T-helper 17 cell (primary cell): Measurements from ENCODE around the gene MYL2. TPM values are rescaled to one million over a fixed set of nuclear protein-coding genes. Genes with fewer than 3 reads are reported as not detected.

Experiments
- ATAC-seq: fragments of 150-1000 bp; cut with Tn5 transposase; 2 replicates; pipeline ENCODE4 v1.10.0; 2021; ENCODE audit warnings: mild to moderate bottlenecking, moderate library complexity
- DNase-seq, 3 donors: peaks; one replicate each; pipeline versions ENCODE4 v3.0.0 to v3.0.0-alpha.2; 2020 to 2021
- H3K9me3 ChIP-seq: one replicate; pipeline ENCODE4 v1.7.0; 2013; ENCODE audit warnings: low read length, mild to moderate bottlenecking; ENCODE audit not compliant: control insufficient read depth, poor library complexity, severe bottlenecking
- H3K27ac Mint-ChIP-seq: one replicate; pipeline ENCODE4 v1.8.0; 2022; ENCODE audit warnings: mild to moderate bottlenecking, moderate library complexity, mixed read lengths
- H3K27me3 Mint-ChIP-seq: one replicate; pipeline ENCODE4 v1.8.0; 2022; ENCODE audit warnings: mixed read lengths
- H3K36me3 Mint-ChIP-seq: one replicate; pipeline ENCODE4 v1.8.0; 2022; ENCODE audit warnings: low read depth, mixed read lengths
- H3K4me1 Mint-ChIP-seq: one replicate; pipeline ENCODE4 v1.8.0; 2022; ENCODE audit warnings: mild to moderate bottlenecking, mixed read lengths
- H3K4me3 Mint-ChIP-seq: one replicate; pipeline ENCODE4 v1.8.0; 2022; ENCODE audit warnings: mild to moderate bottlenecking, moderate library complexity, mixed read lengths
- total RNA-seq, 4 donors: library from RNA in 2 of 4; stranded (reverse) in 2 of 4; gene quantifications; one replicate each; pipeline ENCODE4 v1.2.3 and lab custom pipeline; 2022 to 2026

Gene MYL2
- total RNA-seq, 2 donors from 2014 or later: not detected

DNA sequence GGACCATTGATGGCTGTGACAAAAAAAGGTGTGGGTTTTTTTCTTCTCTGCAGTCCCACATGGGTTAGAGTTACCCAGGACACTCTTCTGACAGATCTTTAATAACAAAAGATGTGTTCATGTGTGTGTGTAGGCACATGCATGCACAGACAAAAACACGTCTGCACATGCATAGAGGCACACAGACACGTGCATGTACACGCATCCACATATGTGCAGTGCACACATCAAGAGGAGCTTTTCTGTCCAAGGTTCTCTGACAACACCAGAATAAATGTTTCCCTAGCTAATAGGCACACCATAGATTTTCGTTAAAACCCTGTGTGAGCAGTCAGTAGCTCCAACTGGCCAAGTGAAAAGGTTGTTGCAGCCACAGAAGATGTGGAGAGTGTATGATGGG lies 2.8 kb upstream of the MYL2 start:
- DNase-seq: no peak
- ATAC-seq: no peak
- peaks cover 2% of the 10 kb centered on the region for H3K36me3 Mint-ChIP-seq
- H3K27me3 Mint-ChIP-seq: peaks cover 53% of the 10 kb centered on the region
- peaks cover 3% of the 10 kb centered on the region for H3K4me1 Mint-ChIP-seq
- H3K27ac Mint-ChIP-seq: no peak overlapping the region
- no peaks in the 10 kb centered on the region for H3K9me3 ChIP-seq
- H3K4me3 Mint-ChIP-seq: no peak overlapping the region

DNA sequence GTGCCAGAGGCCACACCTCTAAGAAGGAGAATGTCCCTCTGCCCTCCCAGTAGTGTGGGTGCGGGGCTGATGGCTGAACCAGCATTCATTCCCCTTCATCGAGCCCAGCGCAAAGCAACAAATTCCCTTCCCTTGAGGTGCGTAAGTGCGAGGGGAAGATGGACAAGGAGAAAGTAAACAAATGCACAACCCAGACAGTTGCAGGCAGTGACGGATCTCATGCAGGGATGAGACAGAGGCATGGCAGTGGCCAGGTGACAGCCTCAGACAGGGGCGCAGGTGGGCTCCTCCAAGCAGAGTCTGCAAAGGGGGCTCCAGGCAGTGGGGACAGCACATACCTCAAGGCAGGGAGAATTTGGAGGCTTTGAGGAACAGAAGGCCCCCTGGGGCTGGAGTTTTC lies 2.3 kb upstream of the MYL2 start:
- ATAC-seq (no peak), DNase-seq (no peak)
- Mint-ChIP-seq H3K36me3 (peaks cover 2% of the 10 kb centered on the region), H3K27ac (no peak overlapping the region), H3K4me1 (peaks cover 2% of the 10 kb centered on the region), H3K27me3 (peaks cover 53% of the 10 kb centered on the region), H3K4me3 (no peak overlapping the region)
- H3K9me3 ChIP-seq: no peaks in the 10 kb centered on the region

DNA sequence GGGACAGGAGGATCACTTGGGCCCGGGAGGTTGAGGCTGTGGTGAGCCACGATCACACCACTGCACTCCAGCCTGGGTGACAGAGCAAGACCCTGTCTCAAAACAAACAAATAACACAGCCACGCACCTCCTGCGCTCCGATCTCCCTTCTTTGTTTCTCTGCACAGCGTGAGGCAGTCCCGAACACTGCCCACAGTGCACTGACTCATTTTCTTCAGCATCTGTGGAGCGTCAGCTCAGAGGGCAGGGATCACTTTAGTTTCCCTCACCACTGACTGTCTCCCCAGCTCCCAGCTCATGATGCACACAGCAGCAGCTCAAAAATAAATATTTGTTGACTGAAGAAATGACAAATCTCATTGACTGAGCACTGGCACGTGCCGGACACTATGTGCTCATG lies 883 bp upstream of the MYL2 start:
- Mint-ChIP-seq H3K36me3 (peaks cover 2% of the 10 kb centered on the region), H3K27ac (no peak overlapping the region), H3K4me1 (no peaks in the 10 kb centered on the region), H3K4me3 (no peak overlapping the region), H3K27me3 (peaks cover 54% of the 10 kb centered on the region)
- DNase-seq: no peak
- H3K9me3 ChIP-seq: no peaks in the 10 kb centered on the region
- ATAC-seq: no peak

DNA sequence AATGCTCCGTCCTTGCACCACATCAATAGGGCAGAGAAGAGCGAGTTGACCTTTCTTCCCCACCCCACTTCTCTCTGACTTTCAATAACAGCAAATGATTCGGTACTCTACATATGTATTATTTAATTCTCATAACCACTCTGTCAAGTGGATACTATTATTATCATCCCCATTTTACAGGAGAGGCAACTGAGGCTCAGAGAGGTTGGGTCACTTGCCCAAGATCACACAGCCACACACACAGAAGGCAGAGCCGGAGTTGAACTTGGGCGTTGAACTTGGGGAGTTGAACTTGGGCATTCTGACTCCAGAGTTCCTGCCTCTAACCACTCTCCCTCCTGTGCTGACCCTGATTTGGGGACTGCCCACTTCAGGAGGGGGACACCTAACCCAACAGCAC lies 659 bp downstream of the MYL2 start:
- H3K4me1 Mint-ChIP-seq: no peaks in the 10 kb centered on the region
- H3K4me3 Mint-ChIP-seq: no peak overlapping the region
- H3K9me3 ChIP-seq: no peaks in the 10 kb centered on the region
- no peak for DNase-seq
- peaks cover 51% of the 10 kb centered on the region for H3K27me3 Mint-ChIP-seq
- no peak for ATAC-seq
- no peak overlapping the region for H3K27ac Mint-ChIP-seq
- H3K36me3 Mint-ChIP-seq: no peaks in the 10 kb centered on the region

DNA sequence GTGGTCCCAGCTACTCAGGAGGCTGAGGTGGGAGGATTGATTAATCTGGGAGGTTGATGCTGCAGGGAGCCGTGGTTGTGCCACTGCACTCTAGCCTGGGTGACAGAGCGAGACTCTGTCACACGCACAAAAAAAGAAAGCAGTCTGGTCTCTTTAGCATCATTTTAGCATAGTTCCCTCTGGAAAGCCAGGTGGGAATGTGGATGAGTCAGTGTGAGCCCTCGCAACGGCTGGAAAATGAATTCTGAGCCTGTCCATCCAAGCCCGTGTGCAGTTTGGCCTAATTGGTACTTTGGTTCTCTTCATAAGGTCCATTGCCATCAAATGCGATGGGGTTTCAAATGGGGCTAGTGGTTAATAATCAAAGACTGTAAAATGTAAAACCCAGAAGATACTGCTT lies 2.4 kb downstream of the MYL2 start:
- Mint-ChIP-seq H3K36me3 (no peaks in the 10 kb centered on the region), H3K27ac (no peak overlapping the region), H3K27me3 (peaks cover 51% of the 10 kb centered on the region), H3K4me3 (no peak overlapping the region), H3K4me1 (no peaks in the 10 kb centered on the region)
- no peaks in the 10 kb centered on the region for H3K9me3 ChIP-seq
- no peak for DNase-seq
- no peak for ATAC-seq

DNA sequence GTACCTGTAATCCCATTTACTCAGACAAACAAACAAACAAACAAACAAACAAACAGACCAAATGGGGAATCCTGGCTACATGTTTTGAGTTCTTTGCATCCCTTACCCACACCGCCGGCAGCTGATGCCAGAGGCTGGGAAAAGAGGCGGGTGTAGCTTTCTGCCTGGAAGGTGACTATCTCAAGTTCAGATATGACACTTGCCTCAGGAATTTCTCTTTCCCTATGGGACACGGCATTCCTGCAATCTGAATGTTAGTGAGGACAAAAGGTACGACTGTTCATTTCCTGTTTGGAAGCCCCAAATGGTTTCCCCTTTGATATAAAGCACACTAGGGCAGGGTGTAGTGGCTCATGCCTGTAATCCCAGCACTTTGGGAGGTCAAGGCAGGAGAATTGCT lies 2.9 kb downstream of the MYL2 start:
- H3K27ac Mint-ChIP-seq: no peak overlapping the region
- no peaks in the 10 kb centered on the region for H3K36me3 Mint-ChIP-seq
- DNase-seq: no peak
- H3K4me1 Mint-ChIP-seq: no peaks in the 10 kb centered on the region
- ATAC-seq: no peak
- H3K27me3 Mint-ChIP-seq: peaks cover 48% of the 10 kb centered on the region
- H3K4me3 Mint-ChIP-seq: no peak overlapping the region
- H3K9me3 ChIP-seq: no peaks in the 10 kb centered on the region

DNA sequence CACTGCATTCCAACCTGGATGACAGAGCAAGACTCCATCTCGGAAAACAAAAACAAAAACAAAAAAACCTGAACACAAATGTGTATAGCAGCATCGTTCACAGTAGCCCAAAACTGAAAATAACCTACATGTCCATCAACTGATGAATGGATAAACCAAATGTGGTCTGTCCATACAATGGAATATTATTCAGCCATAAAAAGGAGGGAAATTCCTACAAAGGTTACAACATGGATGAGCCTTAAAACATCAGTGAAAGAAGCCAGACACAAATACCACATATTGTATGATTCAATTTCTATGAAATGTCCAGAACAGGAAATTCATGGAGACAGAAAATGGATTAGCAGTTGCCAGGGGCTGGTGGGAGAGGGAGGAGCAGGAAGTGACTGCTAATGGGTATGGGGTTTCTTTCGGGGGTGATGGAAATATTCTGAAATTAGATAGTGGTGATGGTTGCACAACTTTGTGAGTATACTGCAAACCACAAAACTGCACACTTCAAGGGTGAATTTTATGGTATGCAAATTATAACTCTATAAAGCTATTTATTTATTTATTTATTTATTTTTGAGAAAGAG lies 4.0 kb downstream of the MYL2 start:
- H3K9me3 ChIP-seq: no peaks in the 10 kb centered on the region
- DNase-seq: no peak
- H3K36me3 Mint-ChIP-seq: no peaks in the 10 kb centered on the region
- ATAC-seq: no peak
- no peak overlapping the region for H3K4me3 Mint-ChIP-seq
- peaks cover 42% of the 10 kb centered on the region for H3K27me3 Mint-ChIP-seq
- no peak overlapping the region for H3K27ac Mint-ChIP-seq
- no peaks in the 10 kb centered on the region for H3K4me1 Mint-ChIP-seq

DNA sequence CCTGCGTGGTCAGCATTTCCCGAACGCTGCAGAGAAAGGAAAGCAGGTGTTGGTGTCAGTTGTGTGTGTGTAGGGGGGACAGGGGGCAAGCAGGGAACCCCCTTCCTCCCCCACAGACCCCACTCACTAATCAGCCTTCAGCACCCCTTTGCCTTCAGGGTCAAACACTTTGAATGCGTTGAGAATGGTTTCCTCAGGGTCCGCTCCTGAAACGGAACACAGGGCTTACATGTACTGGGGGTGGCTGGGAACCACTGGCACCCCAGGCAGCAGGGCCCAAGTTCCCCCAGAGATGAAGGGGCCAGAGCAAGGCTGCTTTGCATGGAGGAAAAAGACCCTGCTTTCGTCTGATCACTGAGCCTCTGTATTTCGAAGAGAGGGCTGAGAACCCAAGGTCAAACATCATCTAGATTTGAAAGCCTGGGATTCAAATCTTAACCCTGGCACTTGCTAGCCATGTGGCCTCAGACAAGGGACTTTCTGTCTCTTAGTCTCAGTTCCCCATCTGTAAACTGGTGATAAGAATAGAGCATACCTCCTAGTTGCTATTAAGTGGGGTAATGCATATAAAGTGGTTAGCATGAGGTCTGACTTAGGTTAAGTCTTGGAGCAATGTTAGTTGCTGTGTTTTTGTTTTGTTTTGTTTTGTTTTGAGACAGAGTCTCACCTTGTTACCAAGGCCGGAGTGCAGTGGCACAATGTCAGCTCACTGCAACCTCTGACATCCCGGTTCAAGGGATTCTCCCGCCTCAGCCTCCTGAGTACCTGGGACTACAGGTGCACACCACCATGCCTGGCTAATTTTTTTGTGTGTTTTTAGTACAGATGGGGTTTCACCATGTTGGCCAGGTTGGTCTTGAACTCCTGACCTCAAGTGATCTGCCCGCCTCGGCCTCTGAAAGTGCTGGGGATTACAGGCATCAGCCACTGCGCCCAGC lies 7.0 kb downstream of the MYL2 start:
- no peaks in the 10 kb centered on the region for H3K9me3 ChIP-seq
- Mint-ChIP-seq H3K27ac (no peak overlapping the region), H3K4me3 (no peak overlapping the region), H3K36me3 (no peaks in the 10 kb centered on the region), H3K27me3 (peaks cover 31% of the 10 kb centered on the region), H3K4me1 (no peaks in the 10 kb centered on the region)
- ATAC-seq (peak; percentile 86), DNase-seq (no peak)

DNA sequence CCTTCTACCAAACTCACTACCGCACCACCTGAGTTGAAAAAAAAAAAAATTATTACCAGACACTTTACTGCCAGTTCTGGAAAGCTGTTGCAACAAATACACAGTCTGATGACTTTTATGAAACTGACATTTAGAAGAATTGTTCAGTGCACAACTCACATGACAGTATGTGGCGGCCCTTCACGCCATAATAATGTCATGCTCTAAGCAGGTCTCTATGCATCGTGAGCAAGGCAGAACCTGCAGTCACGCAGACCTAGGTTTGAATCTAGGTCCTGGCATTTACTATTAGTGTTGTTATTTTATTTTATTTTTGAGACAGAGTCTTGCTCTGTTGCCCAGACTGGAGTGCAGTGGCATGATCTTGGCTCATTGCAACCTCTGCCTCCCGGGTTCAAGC lies 8.1 kb downstream of the MYL2 start:
- H3K27ac Mint-ChIP-seq: no peak overlapping the region
- H3K9me3 ChIP-seq: no peaks in the 10 kb centered on the region
- H3K4me1 Mint-ChIP-seq: peaks cover 5% of the 10 kb centered on the region
- H3K4me3 Mint-ChIP-seq: no peak overlapping the region
- peaks cover 6% of the 10 kb centered on the region for H3K36me3 Mint-ChIP-seq
- DNase-seq: no peak
- no peak for ATAC-seq
- peaks cover 37% of the 10 kb centered on the region for H3K27me3 Mint-ChIP-seq

DNA sequence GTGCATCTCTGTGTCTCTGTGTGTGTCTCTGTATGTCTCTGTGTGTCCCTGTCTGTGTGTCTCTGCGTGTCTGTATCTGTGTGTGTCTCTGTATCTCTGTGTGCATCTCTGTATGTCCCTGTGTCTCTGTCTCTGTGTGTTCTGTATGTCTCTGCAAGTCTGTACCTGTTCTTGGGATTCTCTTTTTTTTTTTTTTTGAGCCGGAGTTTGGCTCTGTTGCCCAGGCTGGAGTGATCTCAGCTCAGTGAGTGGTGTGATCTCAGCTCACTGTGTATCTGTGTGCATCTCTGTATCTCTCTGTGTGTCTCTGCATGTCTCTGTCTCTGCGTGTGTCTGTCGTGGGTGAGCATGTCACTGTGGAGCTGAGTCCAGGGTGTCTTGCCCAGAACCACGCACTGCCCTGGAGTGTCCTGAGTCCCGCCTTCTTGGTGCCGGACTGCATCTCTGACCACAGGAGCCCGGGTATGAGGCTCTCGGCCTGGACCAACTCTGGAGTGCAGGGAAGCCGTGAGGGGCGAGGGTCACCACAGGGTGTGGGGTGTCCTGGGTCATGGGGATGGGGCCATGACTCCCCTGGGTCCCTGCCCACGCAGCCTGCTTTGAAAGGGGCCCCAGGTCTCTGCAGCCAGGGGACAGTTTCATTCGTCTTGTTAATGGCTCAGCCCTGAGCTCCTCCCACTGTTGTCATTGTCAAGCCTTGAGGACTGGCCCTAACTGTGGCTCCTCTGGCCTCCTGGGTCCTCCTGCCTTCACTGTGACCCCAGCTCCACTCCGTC lies 11.8 kb downstream of the MYL2 start:
- peaks cover 25% of the 10 kb centered on the region for H3K27me3 Mint-ChIP-seq
- H3K4me3 Mint-ChIP-seq: no peak overlapping the region
- DNase-seq (no peak), ATAC-seq (no peak)
- H3K36me3 Mint-ChIP-seq: peaks cover 6% of the 10 kb centered on the region
- peaks cover 9% of the 10 kb centered on the region for H3K4me1 Mint-ChIP-seq
- H3K9me3 ChIP-seq: no peaks in the 10 kb centered on the region
- H3K27ac Mint-ChIP-seq: no peak overlapping the region

DNA sequence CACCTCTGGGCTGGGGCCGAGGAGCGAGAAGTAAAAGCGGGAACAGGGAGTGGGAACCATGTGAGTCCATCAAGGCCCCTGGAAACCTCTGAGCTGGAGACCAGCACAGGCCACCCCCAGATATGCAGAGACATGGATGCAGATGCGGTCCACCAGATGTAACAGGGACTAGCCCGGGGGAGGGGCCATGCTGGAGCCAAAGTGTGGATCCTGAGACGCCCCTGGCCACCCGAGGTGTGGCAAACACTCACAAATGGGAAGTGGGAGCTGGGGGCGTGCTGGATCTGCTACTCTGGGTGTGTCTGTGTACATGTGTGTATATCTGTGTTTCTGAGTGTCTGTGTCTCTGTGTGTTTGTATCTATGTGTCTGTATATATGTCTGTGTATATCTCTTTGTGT lies 12.8 kb downstream of the MYL2 start:
- H3K9me3 ChIP-seq: no peaks in the 10 kb centered on the region
- DNase-seq (no peak), ATAC-seq (no peak)
- Mint-ChIP-seq H3K27ac (no peak overlapping the region), H3K36me3 (peaks cover 6% of the 10 kb centered on the region), H3K4me3 (no peak overlapping the region), H3K27me3 (peaks cover 28% of the 10 kb centered on the region), H3K4me1 (peaks cover 9% of the 10 kb centered on the region)

DNA sequence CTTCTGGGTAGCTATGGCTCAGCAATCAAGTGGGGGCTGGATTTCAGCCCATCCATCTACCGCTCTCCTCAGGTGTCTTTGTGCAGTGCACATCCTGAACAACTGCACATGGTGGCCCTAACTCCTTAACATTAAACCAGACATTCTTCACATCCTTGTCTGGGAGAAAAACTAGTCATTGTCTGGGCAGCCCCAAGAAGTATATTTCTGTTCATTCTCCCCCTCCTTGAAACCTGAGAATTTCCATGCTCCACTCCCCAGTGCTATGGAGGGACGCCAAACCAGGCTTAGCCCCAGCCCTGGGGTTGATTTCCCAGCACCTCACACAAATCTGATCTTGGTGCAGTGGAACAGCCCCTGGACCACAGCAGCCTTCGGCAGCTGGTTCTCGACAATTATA lies 13.4 kb downstream of the MYL2 start:
- Mint-ChIP-seq H3K36me3 (peaks cover 6% of the 10 kb centered on the region), H3K27ac (no peak overlapping the region), H3K4me3 (no peak overlapping the region), H3K27me3 (peaks cover 28% of the 10 kb centered on the region), H3K4me1 (peaks cover 9% of the 10 kb centered on the region)
- H3K9me3 ChIP-seq: no peaks in the 10 kb centered on the region
- DNase-seq: no peak
- ATAC-seq: no peak

DNA sequence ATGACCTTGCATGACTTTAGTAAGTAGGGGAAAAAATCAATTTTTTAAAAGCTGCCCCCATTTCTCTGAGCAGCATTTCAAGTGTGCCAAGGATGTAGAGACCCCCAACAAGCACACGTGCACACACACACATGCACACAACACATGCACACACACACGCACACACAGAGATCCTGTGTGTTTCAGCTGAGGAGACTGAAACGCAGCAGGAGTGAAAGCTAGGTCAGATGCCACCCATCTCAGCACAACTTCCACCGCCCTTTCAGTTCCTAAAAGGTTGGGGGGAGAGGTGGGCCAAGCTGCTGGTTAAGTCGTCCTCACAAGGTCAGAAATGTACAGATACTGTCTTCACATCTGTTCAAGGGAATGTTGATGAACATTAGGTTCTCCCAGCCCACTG lies 13.9 kb downstream of the MYL2 start:
- no peaks in the 10 kb centered on the region for H3K9me3 ChIP-seq
- peaks cover 33% of the 10 kb centered on the region for H3K27me3 Mint-ChIP-seq
- DNase-seq (no peak), ATAC-seq (no peak)
- H3K4me3 Mint-ChIP-seq: no peak overlapping the region
- H3K36me3 Mint-ChIP-seq: peaks cover 6% of the 10 kb centered on the region
- H3K4me1 Mint-ChIP-seq: peaks cover 9% of the 10 kb centered on the region
- H3K27ac Mint-ChIP-seq: no peak overlapping the region
